B cell (primary cell): ENCODE measurements around the gene SLC44A4.

ENCODE experiments used
- CTCF ChIP-seq: fragments of 200-600 bp; IDR thresholded peaks from one replicate; pipeline ENCODE4 v1.8.0; 2022; ENCODE audit warnings: antibody characterized with exemption, mild to moderate bottlenecking
- EZH2 ChIP-seq: IDR thresholded peaks from 2 replicates; pipeline ENCODE4 v1.6.1; 2012; ENCODE audit warnings: borderline replicate concordance, low read depth, mild to moderate bottlenecking, moderate library complexity, low read length; ENCODE audit not compliant: insufficient read depth, poor library complexity, severe bottlenecking

GRCh38 chr6:31928672-31928939 is 49.8 kb upstream of the SLC44A4 start:
- TF ChIP-seq CTCF (no peak), EZH2 (no peak)
